ENCODE results near the gene CCNC.
"Not testable (repeated sequence)": the region's sequence is repeated elsewhere in the genome, so short reads cannot be mapped to it uniquely, and the experiment has no call there.

The CCNC gene

GRCh38 chr6:99602520-99603420 lies 34.3 kb upstream of the CCNC start:
- DNase-seq, result no peak

DNA sequence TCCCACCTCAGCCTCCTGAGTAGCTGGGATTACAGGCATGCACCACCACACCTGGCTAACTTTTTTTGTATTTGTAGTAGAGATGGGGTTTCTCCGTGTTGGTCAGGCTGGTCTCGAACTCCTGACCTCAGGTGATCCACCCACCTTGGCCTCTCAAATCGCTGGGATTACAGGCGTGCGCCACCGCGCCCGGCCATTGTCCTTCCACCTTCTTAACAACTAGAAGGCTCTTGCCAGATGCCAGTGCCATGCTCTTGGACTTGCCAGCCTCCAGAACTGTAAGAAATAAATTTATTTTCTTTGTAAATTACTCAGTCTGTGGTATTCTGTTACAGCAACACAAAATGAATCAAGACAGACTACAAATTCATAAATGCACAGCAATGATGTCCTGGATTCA lies 26.2 kb upstream of the CCNC start:
- not testable (repeated sequence) for DNase-seq

- peak; percentile 17 for DNase-seq
Measured at GRCh38 chr6:99592900-99593299, 24.4 kb upstream of the CCNC start.

- DNase-seq, result no peak
Measured at GRCh38 chr6:99591673-99592364, 23.4 kb upstream of the CCNC start.

- no peak for DNase-seq
Measured at GRCh38 chr6:99590728-99591672, 22.5 kb upstream of the CCNC start.

DNA sequence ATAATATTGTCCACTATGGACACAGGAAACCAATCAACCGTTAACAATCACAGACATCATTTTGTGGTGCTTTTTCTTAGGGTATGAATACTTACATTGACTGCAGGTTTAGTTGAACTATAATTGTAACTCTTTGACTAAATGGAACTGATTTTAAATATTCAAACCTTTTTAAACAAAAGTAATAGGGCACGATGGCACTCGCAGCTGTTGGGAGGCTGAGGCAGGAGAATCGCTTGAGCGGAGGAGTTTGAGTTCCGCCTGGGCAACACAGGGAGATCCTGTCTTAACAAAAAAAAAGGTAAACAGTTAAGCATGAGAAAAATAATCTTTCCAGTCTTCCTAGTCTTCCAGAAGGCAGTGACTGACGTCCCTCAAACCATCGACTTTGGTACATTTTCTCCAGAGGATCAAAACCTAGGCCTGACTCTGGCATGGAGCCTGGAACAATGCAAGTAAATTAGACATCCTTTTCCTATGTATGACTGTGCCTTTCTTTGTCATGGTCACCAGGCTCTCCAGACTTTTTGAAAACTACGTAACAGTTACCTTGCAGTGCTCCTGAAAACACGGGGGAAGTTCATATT lies 21.5 kb upstream of the CCNC start:
- DNase-seq, result no peak

DNA sequence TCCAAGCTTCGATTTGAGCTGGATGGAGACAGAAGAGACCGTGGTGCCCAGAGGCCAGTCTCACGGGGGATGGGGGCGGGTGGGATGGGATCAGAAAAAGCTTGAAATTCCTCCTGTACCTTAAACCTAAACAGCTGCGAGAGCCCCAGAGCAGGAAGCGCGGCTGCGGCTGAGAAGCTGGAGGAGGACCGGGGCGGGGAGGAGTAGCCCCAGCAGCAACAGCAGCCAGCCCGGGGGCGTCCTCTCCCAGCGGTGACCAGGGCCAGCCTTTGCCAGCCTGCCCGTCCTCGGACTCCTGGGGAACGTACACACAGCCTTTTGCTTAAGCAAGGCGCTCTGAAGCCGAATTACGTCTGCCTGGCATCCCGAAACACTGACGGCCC lies 20.8 kb upstream of the CCNC start:
- no peak for DNase-seq

DNA sequence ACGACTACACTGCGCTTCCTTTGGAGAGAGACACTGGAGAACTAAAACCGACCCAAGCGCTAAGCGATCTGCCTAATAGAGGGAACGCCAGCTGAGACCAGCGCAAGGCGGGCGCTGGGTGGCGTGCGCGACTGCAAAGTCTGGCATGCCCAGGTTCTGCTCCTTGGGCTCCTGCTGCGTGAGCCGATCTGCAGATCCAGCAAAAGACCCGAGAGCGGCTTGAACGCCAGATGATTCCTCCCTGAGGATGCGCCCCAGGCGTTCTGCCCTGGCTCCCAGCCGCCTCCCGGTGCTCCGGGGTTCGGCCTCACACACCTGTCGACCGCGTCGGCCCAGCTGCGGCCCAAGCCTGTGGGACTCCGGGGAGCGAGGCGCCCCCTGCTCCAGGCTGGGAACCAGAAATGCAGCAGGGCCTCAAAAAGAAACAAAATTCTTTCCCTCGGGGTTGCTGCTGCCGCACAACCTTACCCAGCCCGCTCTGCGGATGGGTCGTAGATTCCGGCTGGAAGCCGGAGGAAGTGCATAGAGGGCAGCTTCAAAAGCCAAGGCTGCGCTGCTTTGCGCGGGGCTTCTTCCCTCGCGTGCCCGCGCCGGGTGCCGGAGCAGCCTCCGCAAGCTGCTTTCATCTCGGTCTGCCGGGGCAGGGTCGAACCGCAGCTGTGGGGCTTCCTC lies 20.3 kb upstream of the CCNC start:
- DNase-seq, result peak; percentile 48

DNA sequence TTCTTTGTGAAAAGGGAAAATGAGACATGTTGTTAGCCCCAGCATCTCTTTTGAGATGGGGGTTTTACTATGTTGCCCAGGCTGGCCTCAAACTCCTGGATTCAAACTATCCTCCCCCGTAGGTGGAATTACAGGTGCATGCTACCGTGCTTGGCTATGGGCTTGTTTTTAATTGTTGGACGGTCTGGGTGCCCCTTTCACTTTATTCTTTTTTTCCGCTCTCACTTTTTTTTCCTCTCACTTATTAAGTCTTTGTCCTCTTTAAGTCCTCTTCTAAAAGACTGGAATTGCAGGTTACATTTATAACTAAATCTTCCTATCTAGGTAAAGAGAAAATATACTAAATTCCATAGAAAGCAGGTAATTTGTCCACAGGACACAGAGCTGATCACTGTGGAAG lies 19.3 kb upstream of the CCNC start:
- no peak for DNase-seq

DNA sequence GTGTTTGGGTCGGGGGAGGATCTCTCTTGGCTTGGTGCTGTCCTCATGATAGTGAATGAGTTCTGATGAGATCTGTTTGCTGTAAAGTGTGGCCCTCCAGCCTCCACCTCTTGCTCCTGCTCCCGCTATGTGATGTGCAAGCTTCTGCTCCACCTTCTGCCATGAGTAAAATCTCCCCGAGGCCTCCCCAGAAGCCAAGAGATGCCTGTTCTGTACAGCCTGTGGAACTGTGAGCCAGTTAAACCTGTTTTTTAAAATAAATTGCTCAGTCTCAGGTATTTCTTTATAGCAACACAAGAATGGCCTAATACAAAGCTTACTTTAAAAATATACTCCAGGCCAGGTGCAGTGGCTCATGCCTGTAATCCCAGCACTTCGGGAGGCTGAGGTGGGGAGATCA lies 11.3 kb upstream of the CCNC start:
- DNase-seq, result no peak

GRCh38 chr6:99575544-99576227 lies 7.2 kb upstream of the CCNC start:
- DNase-seq, result no peak

DNA sequence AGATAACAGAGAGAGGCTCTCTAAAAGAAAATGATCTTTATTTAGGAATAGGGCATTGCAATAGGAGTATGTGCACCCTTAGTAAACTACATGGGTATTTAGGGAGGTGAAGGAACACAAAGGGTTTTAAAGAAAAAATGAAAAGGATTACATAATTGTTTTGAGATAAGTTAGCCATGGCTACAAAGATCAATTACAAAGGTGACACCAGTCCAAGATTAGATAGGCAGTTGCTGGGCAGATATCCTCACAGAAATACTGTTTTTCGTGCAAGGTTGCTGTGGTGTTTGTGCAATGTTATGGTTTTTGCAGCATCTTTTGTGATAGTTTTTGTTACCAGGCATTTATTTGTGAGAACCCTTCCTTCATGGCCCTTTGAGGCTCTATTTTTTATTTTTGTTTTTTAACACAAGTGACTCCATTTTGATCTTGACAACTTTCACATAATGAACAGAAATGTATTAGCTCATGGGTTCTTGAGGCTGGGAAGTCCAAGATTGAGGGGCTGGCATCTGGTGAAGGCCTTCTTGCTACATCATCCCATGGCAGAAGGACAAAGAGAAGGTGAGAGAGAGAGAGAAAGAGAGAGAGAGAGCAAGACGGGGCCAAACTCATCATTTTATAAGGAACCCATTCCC lies 5.6 kb upstream of the CCNC start:
- no peak for DNase-seq

DNA sequence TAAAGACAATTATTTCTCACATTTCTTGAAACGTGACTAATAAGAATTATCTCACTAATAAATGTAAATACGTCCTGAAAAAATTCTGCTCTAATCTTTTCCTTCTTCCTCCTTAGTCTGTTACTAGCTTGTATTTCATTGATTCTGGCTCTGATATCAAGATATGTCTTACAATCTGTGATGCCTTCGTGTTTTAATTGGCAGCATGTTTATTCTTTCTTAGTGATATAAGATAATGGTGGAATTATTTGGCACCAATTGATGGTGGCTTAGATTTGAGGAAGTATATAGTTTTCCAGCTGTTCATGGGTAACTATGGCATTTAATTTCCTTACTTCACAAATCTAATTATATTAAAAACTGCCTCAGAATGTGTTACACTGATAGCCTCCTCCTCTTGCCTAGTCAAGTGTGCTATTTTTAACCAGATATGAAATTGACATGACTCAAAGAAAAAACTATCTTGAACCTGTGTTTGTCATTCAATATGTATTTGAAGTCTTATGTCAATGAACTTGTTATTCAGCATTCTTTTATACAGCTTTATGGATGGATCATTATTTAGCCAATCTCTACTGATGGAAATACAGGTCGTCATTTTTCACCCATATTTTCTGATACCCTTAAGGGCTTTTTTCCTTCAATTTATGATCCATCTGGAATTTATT lies 5.3 kb downstream of the CCNC start:
- no peak for DNase-seq

DNA sequence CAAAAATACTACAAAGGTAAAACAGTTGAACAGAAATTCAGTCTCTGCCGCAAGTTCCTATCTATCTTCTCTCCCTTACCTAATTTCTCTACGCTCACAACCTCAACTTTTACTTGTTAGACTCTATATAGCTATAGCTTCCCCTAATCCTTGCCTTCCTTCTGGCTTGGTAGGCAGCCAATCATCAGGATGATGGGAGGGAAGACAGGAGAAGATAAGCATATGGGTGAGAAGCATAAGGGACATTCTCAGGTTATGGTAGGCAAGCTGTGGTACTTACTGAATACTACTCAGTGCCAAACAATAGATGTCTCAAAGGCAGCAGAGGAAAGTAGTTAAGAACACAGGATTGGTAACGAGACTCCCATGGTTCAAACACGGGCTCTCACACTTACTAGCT lies 7.8 kb downstream of the CCNC start:
- DNase-seq, result no peak

DNA sequence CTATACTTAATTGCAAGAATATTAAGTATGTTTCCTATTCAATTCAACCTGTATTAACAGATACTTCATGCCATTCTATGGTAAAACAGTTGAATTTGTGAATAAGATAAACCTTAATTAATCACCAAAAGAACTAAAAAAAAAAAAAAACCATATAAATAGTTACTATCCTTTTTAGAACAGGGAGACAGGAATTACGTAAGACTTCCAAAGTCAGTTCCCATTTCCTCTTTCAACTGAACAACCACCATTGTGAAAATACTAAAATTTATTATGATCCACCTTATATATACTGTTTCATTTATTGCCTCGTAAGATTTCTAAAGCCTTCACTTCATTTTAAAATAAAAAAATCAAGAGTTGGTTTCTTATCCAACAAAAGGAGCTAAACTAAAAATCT lies 9.4 kb downstream of the CCNC start:
- no peak for DNase-seq

DNA sequence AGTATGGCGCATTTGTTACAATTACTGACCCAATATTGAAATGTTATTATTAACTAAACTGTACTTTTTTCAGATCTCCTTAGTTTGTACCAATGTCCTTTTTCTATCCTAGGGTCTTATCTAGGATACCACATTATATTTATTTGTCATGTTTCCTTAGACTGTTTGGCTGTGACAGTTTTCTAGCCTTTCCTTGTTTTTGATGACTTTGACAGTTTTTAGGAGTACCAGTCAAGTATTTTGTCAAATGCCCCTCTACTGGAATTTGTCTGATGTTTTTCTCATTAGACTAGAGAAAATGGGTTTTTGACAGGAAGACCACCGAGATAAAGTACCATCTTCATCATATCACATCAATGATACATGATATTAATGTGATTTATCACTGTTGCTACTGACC lies 14.6 kb downstream of the CCNC start:
- DNase-seq, result no peak

GRCh38 chr6:99550046-99550748 lies 18.3 kb downstream of the CCNC start:
- no peak for DNase-seq

DNA sequence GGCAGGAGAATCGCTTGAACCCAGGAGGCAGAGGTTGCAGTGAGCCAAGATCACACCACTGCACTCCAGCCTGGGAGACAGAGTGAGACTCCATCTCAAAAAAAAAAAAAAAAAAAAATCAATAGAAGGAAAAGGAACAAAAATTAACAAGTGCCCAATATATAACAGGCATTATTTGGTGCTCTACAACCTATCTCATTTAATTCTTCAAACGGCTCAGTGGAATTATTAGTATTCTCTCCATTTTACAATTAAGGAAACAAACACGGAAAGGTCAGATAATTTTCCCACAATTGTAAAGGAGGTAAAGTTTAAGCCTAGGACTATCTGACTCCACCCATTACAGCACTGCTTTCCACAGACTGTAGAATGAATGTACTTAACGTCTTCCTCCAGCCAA lies 19.8 kb downstream of the CCNC start:
- no peak for DNase-seq

DNA sequence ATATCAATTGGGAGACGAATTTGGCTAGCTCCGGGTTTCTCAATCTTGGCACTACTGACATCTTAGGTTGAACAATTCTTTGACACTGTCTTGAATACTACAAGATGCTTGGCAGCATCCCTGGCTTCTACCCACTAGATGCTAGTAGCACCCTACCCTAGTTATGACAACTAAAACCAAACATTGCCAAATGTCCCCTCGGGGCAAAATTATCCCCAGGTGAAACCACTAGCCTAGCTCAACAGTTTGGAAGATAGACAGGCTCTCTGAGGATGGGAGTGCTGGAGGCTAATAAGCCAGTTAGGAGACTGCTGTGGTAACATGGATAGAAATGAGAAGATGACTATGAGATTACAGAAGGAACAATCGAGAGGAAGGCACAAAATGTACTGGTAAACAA lies 20.9 kb downstream of the CCNC start:
- no peak for DNase-seq

- DNase-seq, result no peak
Measured at GRCh38 chr6:99545442-99545841, 23.0 kb downstream of the CCNC start.

Measured in fibroblast of upper back skin (primary cell).